HG02610 (cell line): ENCODE measurements around the gene ABCB6.

Experiments used
- ATAC-seq: cut with Tn5 transposase; IDR thresholded peaks from one replicate; pipeline ENCODE4 v1.9.1; 2021; ENCODE audit warnings: mild to moderate bottlenecking, moderate library complexity; ENCODE audit not compliant: unreplicated experiment

Gene ABCB6

DNA sequence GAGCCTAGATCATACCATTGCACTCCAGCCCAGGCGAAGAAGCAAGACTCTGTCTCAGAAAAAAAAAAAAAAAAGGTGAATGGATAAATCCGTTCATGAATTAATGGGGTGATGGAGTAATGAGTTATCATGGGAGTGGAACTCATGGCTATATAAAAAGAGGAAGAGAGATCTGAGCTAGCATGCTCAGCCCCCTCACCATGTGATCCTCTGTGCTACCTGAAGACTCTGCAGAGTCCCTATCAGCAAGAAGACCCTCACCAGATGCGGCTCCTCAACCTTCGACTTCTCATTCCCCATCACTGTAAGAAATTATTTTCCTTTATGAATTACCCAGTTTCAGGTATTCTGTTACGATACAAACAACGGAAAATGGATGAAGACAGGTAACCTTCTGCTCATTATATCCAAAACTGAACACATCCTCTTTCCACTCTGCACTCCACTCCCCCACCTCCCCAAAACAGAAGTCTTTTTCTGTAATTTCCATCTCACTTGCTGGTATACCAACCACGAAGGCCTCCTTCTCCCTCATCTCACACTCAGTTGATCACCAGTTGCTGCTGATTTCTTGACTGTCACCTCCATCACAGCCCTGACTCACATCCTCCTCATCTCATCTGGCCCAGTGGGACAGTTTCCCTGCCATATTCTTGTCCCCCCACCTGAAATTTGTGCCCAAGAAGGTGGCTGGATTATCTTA lies 31.9 kb downstream of the ABCB6 start:
- no peak for ATAC-seq

GRCh38 chr2:219184121-219184520 lies 34.6 kb downstream of the ABCB6 start:
- ATAC-seq = no peak

DNA sequence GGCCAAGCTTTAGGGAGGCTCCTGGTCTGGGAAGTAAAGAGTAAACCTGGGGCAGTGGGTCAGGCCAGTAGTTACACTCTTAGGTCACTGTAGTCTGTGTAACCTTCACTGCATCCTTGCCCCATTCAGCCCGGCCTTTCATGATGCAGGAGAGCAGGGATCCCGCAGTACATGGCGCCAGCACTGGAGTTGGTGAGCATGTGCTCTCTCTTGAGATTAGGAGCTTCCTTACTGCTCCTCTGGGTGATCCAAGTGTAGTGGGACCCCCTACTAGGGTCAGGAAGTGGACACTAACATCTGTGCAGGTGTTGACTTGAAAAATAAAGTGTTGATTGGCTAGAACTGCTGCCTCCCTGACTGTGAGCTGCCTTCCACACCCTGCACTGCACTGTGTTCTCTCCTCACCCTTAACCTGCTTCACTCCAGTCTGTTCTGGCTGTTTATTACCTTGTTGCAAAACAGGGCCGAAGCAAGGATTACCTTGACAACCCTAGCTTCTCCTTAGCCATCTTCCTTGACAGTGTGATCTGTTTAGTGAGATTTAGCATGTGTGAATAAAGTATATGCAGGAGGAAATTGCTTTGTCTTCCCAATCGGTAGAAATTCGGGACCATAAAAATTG lies 35.5 kb downstream of the ABCB6 start:
- no peak for ATAC-seq

GRCh38 chr2:219182331-219183150 lies 36.2 kb downstream of the ABCB6 start:
- ATAC-seq = no peak

GRCh38 chr2:219181531-219181930 lies 37.2 kb downstream of the ABCB6 start:
- ATAC-seq = no peak

DNA sequence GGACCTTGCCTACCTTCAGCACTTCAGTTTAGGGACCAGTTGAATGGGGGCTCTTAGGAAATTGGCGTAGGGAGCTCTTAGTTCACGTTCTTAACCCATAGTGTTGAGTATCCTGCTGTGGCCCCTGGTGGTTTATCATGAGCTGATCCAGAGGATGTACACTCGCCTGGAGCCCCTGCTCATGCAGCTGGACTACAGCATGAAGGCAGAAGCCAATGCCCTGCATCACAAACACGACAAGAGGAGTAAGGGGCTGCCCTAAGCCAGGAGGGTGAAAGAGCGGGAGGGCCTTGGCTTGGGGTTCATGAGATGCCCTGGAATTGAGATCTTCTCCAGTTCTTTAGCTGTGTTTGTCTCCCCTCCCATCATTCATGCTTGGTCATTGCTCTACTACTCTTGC lies 37.8 kb downstream of the ABCB6 start:
- ATAC-seq = no peak

GRCh38 chr2:219179601-219180465 lies 38.9 kb downstream of the ABCB6 start:
- no peak for ATAC-seq

GRCh38 chr2:219178377-219179175 lies 40.2 kb downstream of the ABCB6 start:
- peak; percentile 17 for ATAC-seq

- peak; percentile 45 for ATAC-seq
Measured at GRCh38 chr2:219177552-219178376, 41.0 kb downstream of the ABCB6 start, which contains the start of gene RETREG2. Gene RETREG2 (plus strand): TSS chr2:219178275. CDS start chr2:219178353, 78 bp downstream.

DNA sequence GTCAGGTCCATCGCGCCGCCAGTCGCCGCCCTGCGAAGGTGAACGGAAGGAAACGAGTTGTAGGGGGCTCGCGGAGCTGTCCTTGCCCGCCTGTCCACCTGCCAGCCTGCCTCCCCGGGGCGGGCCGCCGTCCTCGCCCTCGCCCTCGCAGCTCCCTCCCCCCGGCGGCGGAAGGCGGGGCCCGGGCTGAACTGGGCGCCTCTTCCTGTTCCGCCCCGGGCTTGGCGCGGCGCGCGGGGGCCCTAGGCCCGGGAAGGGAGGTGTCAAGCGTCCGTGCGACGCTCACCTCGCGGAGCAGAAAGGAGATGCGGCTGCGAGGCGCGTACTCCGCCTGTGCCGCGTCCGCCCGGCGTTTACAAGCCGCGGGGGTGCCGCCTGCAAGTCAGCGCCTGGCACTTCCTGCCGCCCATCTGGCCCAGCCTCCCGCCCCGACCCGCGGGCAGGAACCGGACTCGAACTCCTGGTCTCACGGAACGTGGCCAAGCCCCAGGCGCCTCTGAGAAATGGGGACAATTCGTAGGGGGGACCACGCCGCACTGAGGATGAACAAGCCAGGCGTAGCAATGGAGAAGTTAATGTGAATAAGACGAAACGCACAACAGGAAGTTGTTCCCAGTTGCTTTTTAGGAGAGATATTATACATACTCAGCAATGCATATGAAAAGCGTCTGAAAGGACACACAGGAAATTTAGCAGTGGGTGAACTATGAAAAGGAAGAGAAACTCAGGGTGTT lies 41.8 kb downstream of the ABCB6 start, which contains the start of gene CNPPD1:
TSS of gene CNPPD1 (minus strand) at position 108 of the 734 bp plus-strand sequence. CDS start at position 11, 97 bp downstream.
- peak; percentile 69 for ATAC-seq

DNA sequence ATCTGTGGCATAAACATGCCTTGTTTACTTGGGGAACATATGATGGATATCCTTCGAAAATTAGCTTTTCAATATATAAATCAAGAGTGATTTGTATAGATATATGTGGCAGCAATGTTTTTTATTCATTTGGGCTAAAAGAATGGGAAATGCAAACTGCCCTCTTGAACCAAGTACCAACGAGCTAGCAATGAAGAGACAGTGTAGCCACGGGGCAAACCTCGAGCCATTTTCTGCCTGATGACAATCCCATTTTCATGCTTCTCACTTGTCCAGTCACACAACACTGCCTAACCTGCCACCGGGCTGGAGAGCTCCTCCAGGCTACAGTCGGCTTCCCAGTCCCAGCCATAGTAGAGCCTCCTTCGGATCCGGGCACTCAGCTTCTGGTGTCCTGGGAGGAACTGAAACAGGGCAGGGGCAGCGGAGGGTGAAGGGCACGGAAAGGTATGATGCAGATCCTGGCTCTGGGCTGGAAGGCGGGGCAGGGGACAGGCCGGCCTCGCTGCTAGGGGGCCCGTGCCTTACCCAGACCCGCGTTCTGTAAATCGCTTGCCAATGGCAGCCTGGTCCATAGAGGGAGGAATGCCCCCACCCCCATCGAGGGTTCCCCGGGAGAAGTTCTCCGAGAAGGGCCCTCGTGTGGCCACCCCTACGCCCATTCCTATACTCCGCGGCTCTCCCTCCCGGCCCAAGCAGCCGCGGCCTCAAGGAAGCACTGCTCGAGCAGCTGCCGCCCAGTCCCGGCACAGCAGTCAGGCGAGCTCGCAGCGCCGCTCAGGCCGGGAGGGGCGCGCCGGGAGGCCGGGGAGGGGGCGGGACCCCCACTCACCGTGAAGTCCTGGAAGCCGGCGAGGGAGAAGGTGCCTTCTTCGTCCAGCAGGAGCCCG lies 42.6 kb downstream of the ABCB6 start:
- ATAC-seq = peak; percentile 28

DNA sequence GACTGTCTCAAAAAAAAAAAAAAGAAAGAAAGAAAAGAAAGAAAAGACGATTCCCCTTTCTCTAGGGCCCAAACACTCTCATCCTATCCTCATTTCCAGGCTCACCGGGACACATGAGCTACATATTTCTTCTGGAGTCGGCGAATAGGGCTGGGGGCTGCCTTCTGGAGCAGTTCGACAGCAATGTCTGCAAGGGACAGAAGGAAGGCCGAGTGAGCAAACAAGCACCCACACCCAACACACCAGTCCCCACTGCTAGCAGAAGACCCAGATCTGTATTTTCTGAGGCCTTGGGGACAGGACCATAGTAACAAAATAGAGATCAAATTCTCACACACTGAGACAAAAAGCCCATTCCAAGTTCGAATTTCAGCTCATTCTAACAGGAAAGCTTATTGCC lies 43.3 kb downstream of the ABCB6 start:
- ATAC-seq = no peak

DNA sequence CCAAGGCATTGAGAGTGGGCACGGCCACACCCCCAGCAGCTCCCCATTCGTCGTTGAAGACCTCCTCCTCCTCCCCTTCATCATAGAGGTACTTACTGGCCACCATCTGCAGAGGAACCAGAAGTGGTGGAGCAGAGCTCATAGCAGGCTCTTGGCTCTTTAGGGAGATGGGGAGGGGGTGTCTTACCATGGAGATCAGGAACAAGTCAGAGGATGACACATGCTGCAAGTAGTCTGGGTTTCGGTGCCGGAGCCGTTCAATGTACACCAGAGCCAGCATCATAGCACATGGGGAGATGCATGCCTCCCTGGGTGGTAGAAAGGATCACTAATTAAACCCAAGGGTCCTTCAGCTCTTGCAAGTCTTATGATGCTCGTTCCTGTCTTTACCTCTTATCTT lies 44.0 kb downstream of the ABCB6 start:
- no peak for ATAC-seq

DNA sequence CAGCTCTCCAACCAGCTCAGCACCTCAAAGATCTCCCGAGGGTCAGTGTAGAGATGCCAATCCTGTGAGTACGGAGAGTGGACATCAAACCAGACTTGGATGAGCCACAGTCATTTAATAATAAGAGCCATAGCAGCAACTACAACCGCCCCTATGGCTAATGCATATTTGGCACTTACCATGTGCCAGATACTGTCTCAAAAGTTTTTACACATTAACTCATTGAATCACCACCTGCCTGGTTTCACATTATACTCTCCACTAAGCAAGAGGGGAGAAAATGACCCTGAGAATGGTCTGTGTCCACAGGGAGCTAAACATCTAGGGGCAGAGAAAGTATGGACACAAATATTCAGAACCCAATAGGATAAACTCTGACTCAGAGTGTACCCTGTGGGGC lies 44.6 kb downstream of the ABCB6 start:
- ATAC-seq = no peak

GRCh38 chr2:219173176-219173575 lies 45.6 kb downstream of the ABCB6 start:
- no peak for ATAC-seq

- ATAC-seq = no peak
Measured at GRCh38 chr2:219172231-219173154, 46.3 kb downstream of the ABCB6 start.
